HFFc6 (cell line): ENCODE data around the gene PEPD. TPM values are rescaled to one million over a fixed set of nuclear protein-coding genes. Genes with fewer than 3 reads are reported as not detected.

Experiments
- DNase-seq: peaks from one replicate; pipeline ENCODE4 v3.0.0-alpha.2; 2018
- H3K27ac Mint-ChIP-seq: 2 replicates; pipeline ENCODE4 v1.8.0; 2020; ENCODE audit warnings: mild to moderate bottlenecking, mixed read lengths
- H3K27me3 Mint-ChIP-seq: 2 replicates; pipeline ENCODE4 v1.8.0; 2021; ENCODE audit warnings: mild to moderate bottlenecking, moderate library complexity, mixed read lengths; ENCODE audit not compliant: insufficient read depth
- H3K36me3 Mint-ChIP-seq: 2 replicates; pipeline ENCODE4 v1.8.0; 2021; ENCODE audit warnings: low read depth, mixed read lengths
- H3K4me1 Mint-ChIP-seq: 2 replicates; pipeline ENCODE4 v1.8.0; 2020; ENCODE audit warnings: low read depth, mixed read lengths
- H3K4me3 Mint-ChIP-seq: 2 replicates; pipeline ENCODE4 v1.8.0; 2020; ENCODE audit warnings: mild to moderate bottlenecking, moderate library complexity, mixed read lengths
- H3K9me3 Mint-ChIP-seq: 2 replicates; pipeline ENCODE4 v1.8.0; 2020; ENCODE audit warnings: mild to moderate bottlenecking, mixed read lengths
- total RNA-seq, 6 experiments: library from RNA; stranded (reverse); fragmentation: NEBNext Ultra II Directional; extraction: Animal tissue kit (Norgen Biotek cat#: 25700); gene quantifications; 2 replicates in 1 of 6; 3 replicates in 5 of 6; pipeline ENCODE4 v1.2.3, GENCODE V29; 2021
- TF ChIP-seq, protein P1 (sequence below): fragments of 200-600 bp; sonication (generic); IDR thresholded peaks from 2 replicates; pipeline ENCODE4 v1.5.0; 2021; ENCODE audit warnings: antibody characterized with exemption, mild to moderate bottlenecking

Gene PEPD
- total RNA-seq, 6 experiments from 2014 or later, result 57.0 to 76.9 (median 67.6) TPM

DNA sequence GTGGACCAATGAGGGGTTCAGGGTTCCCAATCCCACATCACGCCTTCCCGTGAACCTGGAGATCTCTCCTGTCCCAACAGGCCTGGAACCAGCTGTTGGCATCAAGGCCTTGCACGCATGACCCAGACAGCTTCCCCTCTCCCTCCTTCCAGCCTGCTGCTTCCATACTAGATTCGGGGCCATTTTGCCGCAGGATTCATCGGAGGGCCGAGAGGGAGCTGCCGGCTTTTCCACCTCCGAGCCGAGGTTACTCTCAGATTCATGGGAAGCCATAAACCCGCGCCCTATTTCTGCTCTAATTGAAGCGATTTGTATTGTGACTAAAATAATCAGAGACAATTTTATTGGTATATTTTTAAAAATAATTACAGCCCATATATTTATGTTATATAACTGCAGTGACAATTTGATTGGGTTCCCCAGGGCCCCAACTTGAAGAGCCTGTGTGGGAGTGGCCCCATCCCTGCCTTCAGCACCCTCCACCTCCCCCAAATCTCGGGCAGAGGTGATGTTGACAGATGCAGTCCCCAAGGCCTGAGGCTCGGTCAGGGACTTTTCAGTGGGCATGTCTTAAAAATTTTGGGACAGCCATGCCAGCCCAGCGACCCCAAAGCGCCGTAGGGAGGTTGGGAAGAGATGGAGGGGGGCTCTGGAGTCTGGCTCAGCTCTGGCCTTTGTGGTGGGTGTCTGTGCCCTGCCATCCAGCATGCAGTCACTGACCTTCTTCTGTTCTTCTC lies 30.8 kb upstream of the PEPD start:
- Mint-ChIP-seq H3K27ac (no peak overlapping the region), H3K36me3 (no peaks in the 10 kb centered on the region), H3K4me3 (no peak overlapping the region), H3K4me1 (no peaks in the 10 kb centered on the region), H3K9me3 (peaks cover 6% of the 10 kb centered on the region), H3K27me3 (peaks cover 11% of the 10 kb centered on the region)
- DNase-seq, result no peak
- TF ChIP-seq, protein P1, sequence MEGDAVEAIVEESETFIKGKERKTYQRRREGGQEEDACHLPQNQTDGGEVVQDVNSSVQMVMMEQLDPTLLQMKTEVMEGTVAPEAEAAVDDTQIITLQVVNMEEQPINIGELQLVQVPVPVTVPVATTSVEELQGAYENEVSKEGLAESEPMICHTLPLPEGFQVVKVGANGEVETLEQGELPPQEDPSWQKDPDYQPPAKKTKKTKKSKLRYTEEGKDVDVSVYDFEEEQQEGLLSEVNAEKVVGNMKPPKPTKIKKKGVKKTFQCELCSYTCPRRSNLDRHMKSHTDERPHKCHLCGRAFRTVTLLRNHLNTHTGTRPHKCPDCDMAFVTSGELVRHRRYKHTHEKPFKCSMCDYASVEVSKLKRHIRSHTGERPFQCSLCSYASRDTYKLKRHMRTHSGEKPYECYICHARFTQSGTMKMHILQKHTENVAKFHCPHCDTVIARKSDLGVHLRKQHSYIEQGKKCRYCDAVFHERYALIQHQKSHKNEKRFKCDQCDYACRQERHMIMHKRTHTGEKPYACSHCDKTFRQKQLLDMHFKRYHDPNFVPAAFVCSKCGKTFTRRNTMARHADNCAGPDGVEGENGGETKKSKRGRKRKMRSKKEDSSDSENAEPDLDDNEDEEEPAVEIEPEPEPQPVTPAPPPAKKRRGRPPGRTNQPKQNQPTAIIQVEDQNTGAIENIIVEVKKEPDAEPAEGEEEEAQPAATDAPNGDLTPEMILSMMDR, result no peak

GRCh38 chr19:33551676-33552075 lies 30.1 kb upstream of the PEPD start:
- DNase-seq, result no peak
- TF ChIP-seq, protein P1, result no peak
- Mint-ChIP-seq H3K9me3 (peaks cover 6% of the 10 kb centered on the region), H3K27ac (no peak overlapping the region), H3K4me1 (no peaks in the 10 kb centered on the region), H3K36me3 (no peaks in the 10 kb centered on the region), H3K27me3 (peaks cover 6% of the 10 kb centered on the region; the same call in 1 of the 2 replicates), H3K4me3 (no peak overlapping the region)

DNA sequence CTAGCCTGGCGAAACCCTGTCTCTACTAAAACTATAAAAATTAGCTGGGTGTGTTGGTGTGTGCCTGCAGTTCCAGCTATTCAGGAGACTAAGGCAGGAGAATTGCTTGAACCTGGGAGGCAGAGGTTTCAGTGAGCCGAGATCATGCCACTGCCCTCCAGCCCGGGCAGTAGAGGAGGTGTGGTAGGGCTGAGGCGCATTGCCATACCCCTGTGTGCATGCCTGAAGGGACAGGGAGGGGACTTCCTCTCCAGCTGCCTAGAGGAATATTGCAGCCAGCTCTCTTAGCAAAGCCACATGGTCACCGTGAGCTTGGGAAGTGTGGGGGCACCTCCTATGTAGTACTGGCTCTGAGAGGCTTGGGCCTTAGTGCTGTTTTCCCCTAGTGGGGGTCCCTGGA lies 29.2 kb upstream of the PEPD start:
- H3K4me1 Mint-ChIP-seq, result no peaks in the 10 kb centered on the region
- TF ChIP-seq, protein P1, result no peak
- H3K27ac Mint-ChIP-seq, result no peak overlapping the region
- DNase-seq, result no peak
- peaks cover 6% of the 10 kb centered on the region; the same call in 1 of the 2 replicates for H3K27me3 Mint-ChIP-seq
- H3K36me3 Mint-ChIP-seq, result no peaks in the 10 kb centered on the region
- no peak overlapping the region for H3K4me3 Mint-ChIP-seq
- H3K9me3 Mint-ChIP-seq, result peaks cover 6% of the 10 kb centered on the region

DNA sequence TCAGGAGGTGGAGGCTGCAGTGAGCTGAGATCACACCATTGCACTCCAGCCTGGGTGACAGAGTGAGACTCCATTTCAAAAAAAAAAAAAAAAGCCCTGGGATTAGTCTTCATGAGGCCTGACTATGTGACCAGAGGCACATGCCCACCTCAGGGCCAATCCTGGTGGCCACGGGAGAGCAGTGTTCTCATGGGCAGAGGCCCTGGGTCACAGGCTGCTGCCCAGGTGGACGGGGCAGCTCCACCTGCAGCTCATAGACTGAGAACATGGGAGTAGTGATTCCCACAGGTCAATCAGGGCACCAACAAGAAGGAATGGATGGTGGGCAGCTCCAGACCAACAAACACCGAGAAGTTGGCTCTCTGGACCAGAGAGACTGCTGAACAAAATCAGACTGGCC lies 26.1 kb upstream of the PEPD start:
- H3K9me3 Mint-ChIP-seq, result peaks cover 8% of the 10 kb centered on the region; the same call in 1 of the 2 replicates
- TF ChIP-seq, protein P1, result no peak
- no peaks in the 10 kb centered on the region for H3K4me1 Mint-ChIP-seq
- H3K36me3 Mint-ChIP-seq, result no peaks in the 10 kb centered on the region
- no peak for DNase-seq
- H3K27ac Mint-ChIP-seq, result no peak overlapping the region
- no peak overlapping the region for H3K4me3 Mint-ChIP-seq
- peaks cover 8% of the 10 kb centered on the region; the same call in 1 of the 2 replicates for H3K27me3 Mint-ChIP-seq

GRCh38 chr19:33546656-33547055 lies 25.1 kb upstream of the PEPD start:
- H3K9me3 Mint-ChIP-seq, result peaks cover 8% of the 10 kb centered on the region; the same call in 1 of the 2 replicates
- H3K36me3 Mint-ChIP-seq, result no peaks in the 10 kb centered on the region
- TF ChIP-seq, protein P1, result no peak
- no peaks in the 10 kb centered on the region for H3K4me1 Mint-ChIP-seq
- H3K4me3 Mint-ChIP-seq, result no peak overlapping the region
- peaks cover 8% of the 10 kb centered on the region; the same call in 1 of the 2 replicates for H3K27me3 Mint-ChIP-seq
- DNase-seq, result no peak
- H3K27ac Mint-ChIP-seq, result no peak overlapping the region
